Left renal pelvis (tissue), 4 donors: ENCODE data around the gene PRKX. TPM values are rescaled to one million over a fixed set of nuclear protein-coding genes. Genes with fewer than 3 reads are reported as not detected.
"Not testable (repeated sequence)": the region's sequence is repeated elsewhere in the genome, so short reads cannot be mapped to it uniquely, and the experiment has no call there.

Experiments used
- DNase-seq, 4 donors: peaks; one replicate each; pipeline ENCODE4 v3.0.0-alpha.2; 2013; ENCODE audit warnings: low read depth in 4 of 4, low spot score in 3 of 4
- polyA plus RNA-seq, 4 donors: library from polyadenylated mRNA; unstranded; fragments of 120-200 nt; gene quantifications; one replicate each; pipeline ENCODE4 v1.2.1, GENCODE V29; 2013; ENCODE audit not compliant: insufficient read length in 4 of 4

The PRKX gene
- polyA plus RNA-seq, 4 donors: 11.0 to 19.9 (median 13.8) TPM

GRCh38 chrX:3585719-3586118 lies 127.7 kb downstream of the PRKX start:
- DNase-seq: no peak

- no peak for DNase-seq
Observed at GRCh38 chrX:3584415-3584996, 128.9 kb downstream of the PRKX start.

GRCh38 chrX:3582451-3582850 lies 131.0 kb downstream of the PRKX start:
- DNase-seq: no peak

- DNase-seq: no peak
Observed at GRCh38 chrX:3581609-3582108, 131.8 kb downstream of the PRKX start.

- no peak for DNase-seq
Observed at GRCh38 chrX:3577551-3577950, 135.9 kb downstream of the PRKX start.

GRCh38 chrX:3576886-3577501 lies 136.5 kb downstream of the PRKX start:
- DNase-seq: no peak

- no peak for DNase-seq
Observed at GRCh38 chrX:3567686-3568085, 145.8 kb downstream of the PRKX start.

- DNase-seq: no peak
Observed at GRCh38 chrX:3563451-3563850, 150.0 kb downstream of the PRKX start.

GRCh38 chrX:3560010-3560409 lies 153.4 kb downstream of the PRKX start:
- DNase-seq: not testable (repeated sequence)
